GM19324 (cell line): Measurements from ENCODE around the gene ACSM3.

Experiments used
- ATAC-seq: cut with Tn5 transposase; IDR thresholded peaks from one replicate; pipeline ENCODE4 v1.9.1; 2021; ENCODE audit warnings: mild to moderate bottlenecking, moderate library complexity; ENCODE audit not compliant: unreplicated experiment, low FRiP score

The ACSM3 gene

DNA sequence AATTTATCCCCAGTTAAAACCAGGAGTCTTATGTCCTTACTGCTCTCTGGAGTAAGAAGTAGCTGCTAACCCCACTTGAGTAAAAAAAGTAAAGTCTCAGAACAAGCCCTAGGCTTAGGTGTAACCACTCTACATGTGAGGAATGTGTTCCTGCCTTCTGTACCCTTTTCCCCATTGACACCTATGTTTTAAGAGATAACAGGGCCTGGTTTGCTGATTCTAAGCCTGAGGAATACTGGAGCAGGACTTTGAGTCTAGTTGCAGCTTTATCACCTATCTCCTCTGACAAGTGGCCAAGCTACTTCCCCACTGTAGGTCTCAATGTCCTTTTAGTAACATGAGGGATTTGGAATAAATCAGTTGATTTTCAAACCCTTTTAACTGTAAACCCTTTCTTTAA lies 82.7 kb downstream of the ACSM3 start:
- no peak for ATAC-seq
